ENCODE data around the gene H3-3A. TPM values are rescaled to one million over a fixed set of nuclear protein-coding genes. Genes with fewer than 3 reads are reported as not detected.

H3-3A gene
- total RNA-seq, 1 donor from 2014 or later = 806 TPM

DNA sequence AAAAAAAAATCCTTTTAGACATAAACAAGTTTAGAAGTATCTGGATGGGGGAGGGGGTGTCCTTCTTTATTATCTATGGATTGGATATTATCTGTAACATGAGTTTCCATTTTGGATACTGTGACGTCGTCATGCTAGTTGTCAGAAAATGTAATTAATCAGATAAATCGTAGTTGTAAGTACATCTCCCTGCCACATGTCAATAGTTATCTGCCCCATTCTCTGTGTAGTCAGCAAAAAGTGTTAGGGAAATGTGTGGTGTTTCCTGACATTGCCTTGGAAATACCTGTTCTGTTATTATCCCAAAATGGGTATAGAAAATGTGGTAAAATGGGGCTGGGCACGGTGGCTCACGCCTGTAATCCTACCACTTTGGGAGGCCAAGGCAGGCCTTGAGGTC is 38.8 kb upstream of the H3-3A start:
- TF ChIP-seq, protein P1, sequence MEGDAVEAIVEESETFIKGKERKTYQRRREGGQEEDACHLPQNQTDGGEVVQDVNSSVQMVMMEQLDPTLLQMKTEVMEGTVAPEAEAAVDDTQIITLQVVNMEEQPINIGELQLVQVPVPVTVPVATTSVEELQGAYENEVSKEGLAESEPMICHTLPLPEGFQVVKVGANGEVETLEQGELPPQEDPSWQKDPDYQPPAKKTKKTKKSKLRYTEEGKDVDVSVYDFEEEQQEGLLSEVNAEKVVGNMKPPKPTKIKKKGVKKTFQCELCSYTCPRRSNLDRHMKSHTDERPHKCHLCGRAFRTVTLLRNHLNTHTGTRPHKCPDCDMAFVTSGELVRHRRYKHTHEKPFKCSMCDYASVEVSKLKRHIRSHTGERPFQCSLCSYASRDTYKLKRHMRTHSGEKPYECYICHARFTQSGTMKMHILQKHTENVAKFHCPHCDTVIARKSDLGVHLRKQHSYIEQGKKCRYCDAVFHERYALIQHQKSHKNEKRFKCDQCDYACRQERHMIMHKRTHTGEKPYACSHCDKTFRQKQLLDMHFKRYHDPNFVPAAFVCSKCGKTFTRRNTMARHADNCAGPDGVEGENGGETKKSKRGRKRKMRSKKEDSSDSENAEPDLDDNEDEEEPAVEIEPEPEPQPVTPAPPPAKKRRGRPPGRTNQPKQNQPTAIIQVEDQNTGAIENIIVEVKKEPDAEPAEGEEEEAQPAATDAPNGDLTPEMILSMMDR (IDR thresholded peaks at IDR 0.05; ENCODE audit: unreplicated experiment) = no peak
- H3K27ac Mint-ChIP-seq = no peak overlapping the region
- no peaks in the 10 kb centered on the region for H3K36me3 Mint-ChIP-seq
- no peak overlapping the region for H3K4me3 Mint-ChIP-seq
- DNase-seq (ENCODE audit: low spot score in 2 of 2, unreplicated experiment in 2 of 2) = no peak
- H3K9me3 Mint-ChIP-seq = no peaks in the 10 kb centered on the region
- H3K27me3 Mint-ChIP-seq (ENCODE audit: low read depth) = no peaks in the 10 kb centered on the region
- no peaks in the 10 kb centered on the region for H3K4me1 Mint-ChIP-seq

DNA sequence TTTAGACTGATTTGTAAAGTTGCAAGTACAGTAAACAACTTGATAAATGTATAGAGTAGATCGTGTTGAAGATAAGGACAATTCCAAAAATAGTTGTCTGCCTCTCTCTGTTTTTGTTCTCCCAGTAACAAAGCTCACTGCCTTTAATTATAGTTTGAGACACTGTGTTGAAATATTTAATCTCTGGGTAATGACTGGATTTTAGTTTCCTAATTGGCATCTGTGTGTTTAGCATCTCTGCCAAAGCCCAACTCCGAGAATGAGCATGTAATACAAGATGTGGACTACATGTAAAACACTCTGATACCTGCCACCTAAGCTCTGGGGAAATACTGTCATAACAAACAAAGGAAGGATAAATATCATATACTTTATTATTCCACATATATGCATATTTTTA is 35.7 kb upstream of the H3-3A start:
- Mint-ChIP-seq H3K27me3 (ENCODE audit: low read depth) (no peaks in the 10 kb centered on the region), H3K4me1 (no peaks in the 10 kb centered on the region), H3K27ac (no peak overlapping the region), H3K36me3 (no peaks in the 10 kb centered on the region), H3K4me3 (no peak overlapping the region), H3K9me3 (no peaks in the 10 kb centered on the region)
- TF ChIP-seq, protein P1 (IDR thresholded peaks at IDR 0.05; ENCODE audit: unreplicated experiment) = no peak
- no peak for DNase-seq (ENCODE audit: low spot score in 2 of 2, unreplicated experiment in 2 of 2)

DNA sequence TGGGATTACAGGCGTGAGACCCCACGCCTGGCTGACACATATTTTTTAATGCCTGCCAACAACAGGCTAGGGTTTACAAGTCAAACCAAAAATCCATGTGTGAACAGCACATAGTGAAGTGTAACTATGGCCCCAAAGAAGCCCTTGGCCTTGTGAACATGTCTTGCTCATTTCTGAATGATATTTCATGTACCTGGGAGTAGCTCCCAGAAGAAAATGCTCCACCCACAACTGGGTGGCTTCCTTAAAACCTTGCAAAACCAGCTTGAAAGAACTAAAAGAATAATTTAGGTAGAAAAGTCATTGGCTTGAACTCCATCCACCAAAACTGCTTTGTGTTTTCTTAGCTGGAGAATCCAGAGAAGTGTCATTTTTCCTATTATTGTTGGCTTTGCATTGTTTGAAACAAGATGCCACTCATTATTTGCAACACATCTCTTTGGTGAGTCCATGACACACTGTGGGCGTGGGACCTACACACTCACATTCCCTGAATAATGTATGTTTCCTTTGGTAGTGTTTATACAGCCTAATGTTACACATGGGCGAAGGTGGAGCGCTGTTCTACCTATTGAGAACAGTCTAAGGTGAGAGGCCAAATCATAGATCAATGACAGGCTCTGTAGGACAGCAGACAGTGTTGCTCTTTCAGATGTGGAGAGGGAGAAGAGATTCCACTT is 34.8 kb upstream of the H3-3A start:
- TF ChIP-seq, protein P1 (IDR thresholded peaks at IDR 0.05; ENCODE audit: unreplicated experiment) = no peak
- no peak overlapping the region for H3K4me3 Mint-ChIP-seq
- no peak for DNase-seq (ENCODE audit: low spot score in 2 of 2, unreplicated experiment in 2 of 2)
- H3K27ac Mint-ChIP-seq = no peak overlapping the region
- H3K36me3 Mint-ChIP-seq = no peaks in the 10 kb centered on the region
- H3K4me1 Mint-ChIP-seq = no peaks in the 10 kb centered on the region
- H3K9me3 Mint-ChIP-seq = no peaks in the 10 kb centered on the region
- H3K27me3 Mint-ChIP-seq (ENCODE audit: low read depth) = no peaks in the 10 kb centered on the region

DNA sequence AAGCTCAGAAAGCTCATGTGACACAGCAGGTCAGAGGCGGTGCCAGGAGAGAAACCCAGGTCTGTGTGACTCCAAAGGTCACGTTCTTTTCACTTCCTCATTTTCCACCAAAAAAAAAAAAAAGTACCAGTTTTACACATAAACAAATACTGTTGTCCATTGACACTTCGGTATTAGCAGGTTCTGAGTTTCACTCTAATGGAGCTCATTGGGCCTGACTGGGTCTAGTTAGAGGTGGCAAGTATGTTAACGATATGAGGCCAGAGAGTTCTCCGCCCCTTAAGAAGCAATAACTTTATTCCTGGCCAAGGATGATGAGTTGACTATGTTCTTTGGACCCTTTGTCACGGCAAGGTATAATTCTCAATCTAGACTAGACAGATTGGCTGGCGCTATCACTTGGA is 33.4 kb upstream of the H3-3A start:
- TF ChIP-seq, protein P1 (IDR thresholded peaks at IDR 0.05; ENCODE audit: unreplicated experiment) = no peak
- Mint-ChIP-seq H3K27me3 (ENCODE audit: low read depth) (no peaks in the 10 kb centered on the region), H3K4me1 (no peaks in the 10 kb centered on the region), H3K4me3 (no peak overlapping the region), H3K9me3 (no peaks in the 10 kb centered on the region), H3K36me3 (no peaks in the 10 kb centered on the region), H3K27ac (no peak overlapping the region)
- DNase-seq (ENCODE audit: low spot score in 2 of 2, unreplicated experiment in 2 of 2) = no peak

DNA sequence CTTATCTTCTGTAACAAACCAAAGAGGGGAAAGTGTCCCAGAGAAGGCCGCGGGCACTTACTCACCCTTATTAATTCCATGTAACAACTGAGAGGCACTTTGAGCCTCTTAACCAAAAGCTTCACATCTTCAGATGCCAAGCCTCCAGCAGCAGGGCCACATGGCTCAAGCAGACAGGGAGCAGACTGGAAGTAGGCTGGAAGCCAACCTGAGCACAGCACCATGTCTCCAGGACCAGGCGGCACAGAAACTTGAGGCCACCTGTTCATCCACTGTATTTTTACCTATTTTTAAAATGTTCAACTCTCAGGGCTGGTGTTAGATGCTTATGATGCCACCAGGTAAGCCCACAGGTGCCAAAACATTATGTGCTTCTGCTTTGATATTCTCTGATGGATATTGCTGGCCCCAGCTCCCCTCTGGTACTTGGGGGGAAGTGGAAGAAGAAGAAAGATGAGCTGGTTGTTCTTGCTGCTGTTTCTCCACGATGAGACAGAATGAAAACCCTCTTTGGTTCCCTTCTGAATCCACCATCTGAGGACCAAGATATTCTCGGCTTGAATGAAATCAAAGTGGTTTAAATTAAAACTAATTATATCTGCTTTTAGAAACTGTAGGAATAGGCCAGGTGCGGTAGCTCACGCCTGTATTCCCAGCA is 32.8 kb upstream of the H3-3A start:
- Mint-ChIP-seq H3K36me3 (no peaks in the 10 kb centered on the region), H3K27ac (no peak overlapping the region), H3K4me3 (no peak overlapping the region), H3K27me3 (ENCODE audit: low read depth) (no peaks in the 10 kb centered on the region), H3K9me3 (no peaks in the 10 kb centered on the region), H3K4me1 (no peaks in the 10 kb centered on the region)
- DNase-seq (ENCODE audit: low spot score in 2 of 2, unreplicated experiment in 2 of 2) = no peak
- TF ChIP-seq, protein P1 (IDR thresholded peaks at IDR 0.05; ENCODE audit: unreplicated experiment) = no peak
